ENCODE results near the gene NEK6. TPM values are rescaled to one million over a fixed set of nuclear protein-coding genes. Genes with fewer than 3 reads are reported as not detected.

NEK6 gene
- total RNA-seq, 4 donors from 2014 or later: 2.0 to 15.3 (median 7.3) TPM

GRCh38 chr9:124215956-124216355 is 41.8 kb upstream of the NEK6 start:
- Histone ChIP-seq H3K4me3 (no peak overlapping the region), H3K27me3 (no peaks in the 10 kb centered on the region), H3K4me1 (peaks cover 0 to 58% (median 32%) of the 10 kb centered on the region in 3 donors), H3K27ac (peak overlapping the region in 1 of 4 donors; percentile 45), H3K9me3 (no peaks in the 10 kb centered on the region), H3K36me3 (no peaks in the 10 kb centered on the region)
- no peak for DNase-seq
- 91 to 94% methylated on average over 15 of the region's 15 CpGs for WGBS, 2 donors
- intact Hi-C loops (cut with DNase I): no loop called here
- TF ChIP-seq, protein P1, sequence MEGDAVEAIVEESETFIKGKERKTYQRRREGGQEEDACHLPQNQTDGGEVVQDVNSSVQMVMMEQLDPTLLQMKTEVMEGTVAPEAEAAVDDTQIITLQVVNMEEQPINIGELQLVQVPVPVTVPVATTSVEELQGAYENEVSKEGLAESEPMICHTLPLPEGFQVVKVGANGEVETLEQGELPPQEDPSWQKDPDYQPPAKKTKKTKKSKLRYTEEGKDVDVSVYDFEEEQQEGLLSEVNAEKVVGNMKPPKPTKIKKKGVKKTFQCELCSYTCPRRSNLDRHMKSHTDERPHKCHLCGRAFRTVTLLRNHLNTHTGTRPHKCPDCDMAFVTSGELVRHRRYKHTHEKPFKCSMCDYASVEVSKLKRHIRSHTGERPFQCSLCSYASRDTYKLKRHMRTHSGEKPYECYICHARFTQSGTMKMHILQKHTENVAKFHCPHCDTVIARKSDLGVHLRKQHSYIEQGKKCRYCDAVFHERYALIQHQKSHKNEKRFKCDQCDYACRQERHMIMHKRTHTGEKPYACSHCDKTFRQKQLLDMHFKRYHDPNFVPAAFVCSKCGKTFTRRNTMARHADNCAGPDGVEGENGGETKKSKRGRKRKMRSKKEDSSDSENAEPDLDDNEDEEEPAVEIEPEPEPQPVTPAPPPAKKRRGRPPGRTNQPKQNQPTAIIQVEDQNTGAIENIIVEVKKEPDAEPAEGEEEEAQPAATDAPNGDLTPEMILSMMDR (IDR thresholded peaks at IDR 0.05): no peak
- no peak for TF ChIP-seq POLR2A (IDR thresholded peaks at IDR 0.05)

- peak overlapping the region in 3 of 4 donors; percentile 28 to 64 (median 45) for H3K27ac ChIP-seq
- 36 to 76% methylated on average over 5 to 8 of the region's 9 CpGs for WGBS, 2 donors
- intact Hi-C loops (cut with DNase I): no loop called here
- H3K36me3 ChIP-seq: no peaks in the 10 kb centered on the region
- DNase-seq: no peak
- H3K4me3 ChIP-seq: no peak overlapping the region
- H3K4me1 ChIP-seq: peaks cover 0 to 65% (median 38%) of the 10 kb centered on the region in 3 donors
- TF ChIP-seq, protein P1 (IDR thresholded peaks at IDR 0.05): no peak
- no peak for TF ChIP-seq POLR2A (IDR thresholded peaks at IDR 0.05)
- no peaks in the 10 kb centered on the region for H3K27me3 ChIP-seq
- no peaks in the 10 kb centered on the region for H3K9me3 ChIP-seq
Observed at GRCh38 chr9:124216474-124217176, 41.1 kb upstream of the NEK6 start.

- H3K36me3 ChIP-seq: no peaks in the 10 kb centered on the region
- no peaks in the 10 kb centered on the region for H3K27me3 ChIP-seq
- H3K27ac ChIP-seq: peak overlapping the region in 2 of 4 donors; percentile 33 to 64
- no peak overlapping the region for H3K4me3 ChIP-seq
- no peaks in the 10 kb centered on the region for H3K9me3 ChIP-seq
- TF ChIP-seq POLR2A (IDR thresholded peaks at IDR 0.05): no peak
- TF ChIP-seq, protein P1 (IDR thresholded peaks at IDR 0.05): no peak
- intact Hi-C loops (cut with DNase I): no loop called here
- WGBS, 2 donors: 70 to 73% methylated on average over 7 to 8 of the region's 8 CpGs
- no peak for DNase-seq
- H3K4me1 ChIP-seq: peaks cover 0 to 78% (median 39%) of the 10 kb centered on the region in 3 donors
Observed at GRCh38 chr9:124217836-124218437, 39.8 kb upstream of the NEK6 start.

DNA sequence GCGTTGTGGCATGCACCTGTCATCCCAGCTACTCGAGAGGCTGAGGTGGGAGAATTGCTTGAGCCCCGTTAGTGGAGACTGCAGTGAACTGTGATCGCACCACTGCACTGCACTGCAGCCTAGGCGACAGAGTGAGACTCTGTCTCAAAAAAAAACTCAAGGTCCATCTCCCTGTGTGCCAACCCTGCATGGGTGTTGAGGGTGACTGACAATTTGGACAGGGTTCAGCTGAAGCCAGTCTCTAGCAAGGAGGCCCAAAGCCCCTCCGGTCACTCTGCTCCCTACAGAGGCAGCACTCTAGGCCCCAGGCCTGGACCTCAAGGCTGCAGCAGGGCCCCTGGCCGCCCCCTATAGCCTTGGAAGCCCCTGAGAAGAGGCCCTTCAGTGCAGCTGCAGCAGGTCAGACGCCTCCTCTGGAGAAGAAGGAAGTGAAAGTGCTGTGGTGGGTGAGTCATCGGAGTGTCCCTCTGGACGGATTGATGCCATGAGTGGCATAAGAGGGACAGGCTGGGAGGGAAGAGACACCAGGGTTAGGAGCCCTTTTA is 39.2 kb upstream of the NEK6 start:
- WGBS, 2 donors: 52 to 60% methylated on average over 4 of the region's 10 CpGs
- H3K4me1 ChIP-seq: peaks cover 0 to 83% (median 42%) of the 10 kb centered on the region in 3 donors
- H3K36me3 ChIP-seq: no peaks in the 10 kb centered on the region
- H3K4me3 ChIP-seq: no peak overlapping the region
- DNase-seq: no peak
- no peak for TF ChIP-seq POLR2A (IDR thresholded peaks at IDR 0.05)
- TF ChIP-seq, protein P1 (IDR thresholded peaks at IDR 0.05): no peak
- no peaks in the 10 kb centered on the region for H3K27me3 ChIP-seq
- intact Hi-C loops (cut with DNase I): no loop called here
- H3K9me3 ChIP-seq: no peaks in the 10 kb centered on the region
- H3K27ac ChIP-seq: peak overlapping the region in 2 of 4 donors; percentile 33 to 64

DNA sequence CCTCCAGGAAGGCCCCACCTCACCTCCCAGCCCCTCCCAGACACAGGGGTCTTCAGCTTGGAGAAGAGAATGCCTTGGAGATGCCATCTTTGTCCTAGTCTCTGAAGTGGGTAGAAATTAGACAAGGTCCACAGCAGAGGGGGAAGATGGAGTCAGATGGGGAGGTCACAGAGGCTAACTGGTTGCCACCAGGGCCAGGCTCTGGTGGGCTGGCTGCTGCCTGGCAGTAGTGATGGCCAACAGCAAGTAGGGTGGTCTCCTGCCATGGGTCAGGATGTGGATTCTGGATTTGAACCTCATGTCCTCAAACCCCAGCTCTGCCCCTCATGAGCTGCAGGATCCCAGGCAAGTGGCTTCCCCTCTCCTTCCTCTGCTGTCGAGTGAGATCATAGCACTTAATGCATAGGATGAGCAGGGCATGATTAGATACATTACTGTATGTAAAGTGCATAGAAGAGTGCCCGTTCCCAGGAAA is 38.7 kb upstream of the NEK6 start:
- H3K27ac ChIP-seq: peak overlapping the region in 2 of 4 donors; percentile 17 to 64
- no peak for DNase-seq
- H3K4me1 ChIP-seq: peaks cover 0 to 83% (median 41%) of the 10 kb centered on the region in 3 donors
- H3K27me3 ChIP-seq: no peaks in the 10 kb centered on the region
- intact Hi-C loops (cut with DNase I): no loop called here
- WGBS, 2 donors: 50 to 67% methylated on average over 1 of the region's 2 CpGs
- TF ChIP-seq POLR2A (IDR thresholded peaks at IDR 0.05): no peak
- TF ChIP-seq, protein P1 (IDR thresholded peaks at IDR 0.05): no peak
- no peaks in the 10 kb centered on the region for H3K9me3 ChIP-seq
- no peak overlapping the region for H3K4me3 ChIP-seq
- no peaks in the 10 kb centered on the region for H3K36me3 ChIP-seq

Data from esophagus squamous epithelium (tissue), 5 donors.